ENCODE data around the gene WDR76.
"Not testable (repeated sequence)": the region's sequence is repeated elsewhere in the genome, so short reads cannot be mapped to it uniquely, and the experiment has no call there.

WDR76 gene

DNA sequence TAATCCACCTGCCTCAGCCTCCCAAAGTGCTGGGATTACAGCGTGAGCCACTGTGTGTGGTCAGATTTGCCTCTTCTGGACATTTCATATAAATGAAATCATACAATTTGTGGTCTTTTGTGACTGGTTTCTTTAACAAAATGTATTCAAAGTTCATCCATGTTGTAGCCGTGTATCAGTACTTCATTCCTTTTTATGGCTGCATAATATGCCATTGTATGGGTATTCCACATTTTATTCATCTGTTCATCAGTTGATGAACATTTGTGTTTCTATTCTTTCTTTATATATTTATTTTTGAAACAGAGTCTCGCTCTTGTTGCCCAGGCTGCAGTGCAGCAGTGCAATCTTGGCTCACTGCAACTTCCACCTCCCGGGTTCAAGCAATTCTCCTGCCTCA lies 25.8 kb downstream of the WDR76 start:
- peaks cover 66% of the 10 kb centered on the region for H3K36me3 ChIP-seq (ENCODE audit: insufficient read depth, low read length)
- 98% methylated on average over 4 of the region's 4 CpGs for WGBS
- H3K9ac ChIP-seq (ENCODE audit: low read depth, low read length), result no peak overlapping the region

DNA sequence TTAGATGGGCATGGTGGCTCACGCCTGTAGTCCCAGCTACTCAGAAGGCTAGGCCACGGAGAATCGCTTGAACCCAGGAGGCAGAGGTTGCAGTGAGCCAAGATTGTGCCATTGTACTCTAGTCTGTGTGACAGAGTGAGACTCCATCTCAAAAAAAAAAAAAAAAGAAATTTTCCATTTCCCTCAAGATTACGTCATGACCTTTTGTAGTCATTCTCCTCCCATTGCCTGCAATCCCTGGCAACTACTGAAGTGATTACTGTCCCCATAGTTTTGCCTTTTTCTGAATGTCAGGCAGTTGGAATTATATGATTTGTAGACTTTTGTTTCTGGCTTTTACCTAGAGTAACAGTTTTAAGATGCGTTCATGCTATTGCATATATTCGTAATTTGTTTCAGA lies 28.0 kb downstream of the WDR76 start:
- H3K4me3 ChIP-seq (ENCODE audit: low read length), result no peak overlapping the region
- 98% methylated on average over 4 of the region's 6 CpGs for WGBS
- no peak overlapping the region for H3K9ac ChIP-seq (ENCODE audit: low read depth, low read length)
- no peak overlapping the region for H3K27ac ChIP-seq (ENCODE audit: low read depth, low read length)
- H3K27me3 ChIP-seq (ENCODE audit: insufficient read depth, low read length), result no peaks in the 10 kb centered on the region
- no peaks in the 10 kb centered on the region for H3K4me1 ChIP-seq (ENCODE audit: insufficient read depth, low read length)
- H3K9me3 ChIP-seq (ENCODE audit: insufficient read depth, low read depth, low read length), result no peaks in the 10 kb centered on the region
- H3K36me3 ChIP-seq (ENCODE audit: insufficient read depth, low read length), result peaks cover 72% of the 10 kb centered on the region

More for the DNA sequence above, 25.8 kb downstream of the WDR76 start:
- H3K27ac ChIP-seq (ENCODE audit: low read depth, low read length), result no peak overlapping the region
- H3K9me3 ChIP-seq (ENCODE audit: insufficient read depth, low read depth, low read length), result no peaks in the 10 kb centered on the region
- H3K27me3 ChIP-seq (ENCODE audit: insufficient read depth, low read length), result no peaks in the 10 kb centered on the region
- no peak overlapping the region for H3K4me3 ChIP-seq (ENCODE audit: low read length)
- H3K4me1 ChIP-seq (ENCODE audit: insufficient read depth, low read length), result no peaks in the 10 kb centered on the region

DNA sequence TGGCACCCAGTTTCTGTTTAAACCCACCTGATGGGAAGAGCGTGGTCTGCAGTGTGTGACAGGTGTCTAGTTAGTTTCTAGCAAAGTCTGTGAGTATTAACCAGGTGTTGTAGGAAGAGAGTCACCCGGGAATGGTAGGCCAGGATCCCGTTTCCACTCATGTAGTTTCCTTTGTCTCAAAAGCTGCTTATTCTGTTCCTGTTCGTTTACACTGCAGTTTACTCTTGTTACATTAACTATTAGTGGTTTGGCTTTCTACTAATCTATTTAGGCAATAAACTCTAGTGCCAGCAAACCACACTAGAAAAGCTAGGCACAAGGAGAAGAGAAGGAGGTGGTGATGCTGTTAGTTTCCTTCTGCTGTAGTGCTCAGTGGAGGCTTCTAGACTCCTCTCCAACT lies 32.7 kb downstream of the WDR76 start:
- 95% methylated on average over 3 of the region's 4 CpGs for WGBS
- no peaks in the 10 kb centered on the region for H3K9me3 ChIP-seq (ENCODE audit: insufficient read depth, low read depth, low read length)
- no peak overlapping the region for H3K27ac ChIP-seq (ENCODE audit: low read depth, low read length)
- H3K27me3 ChIP-seq (ENCODE audit: insufficient read depth, low read length), result no peaks in the 10 kb centered on the region
- peaks cover 68% of the 10 kb centered on the region for H3K36me3 ChIP-seq (ENCODE audit: insufficient read depth, low read length)
- no peak overlapping the region for H3K9ac ChIP-seq (ENCODE audit: low read depth, low read length)
- H3K4me3 ChIP-seq (ENCODE audit: low read length), result no peak overlapping the region
- H3K4me1 ChIP-seq (ENCODE audit: insufficient read depth, low read length), result no peaks in the 10 kb centered on the region

DNA sequence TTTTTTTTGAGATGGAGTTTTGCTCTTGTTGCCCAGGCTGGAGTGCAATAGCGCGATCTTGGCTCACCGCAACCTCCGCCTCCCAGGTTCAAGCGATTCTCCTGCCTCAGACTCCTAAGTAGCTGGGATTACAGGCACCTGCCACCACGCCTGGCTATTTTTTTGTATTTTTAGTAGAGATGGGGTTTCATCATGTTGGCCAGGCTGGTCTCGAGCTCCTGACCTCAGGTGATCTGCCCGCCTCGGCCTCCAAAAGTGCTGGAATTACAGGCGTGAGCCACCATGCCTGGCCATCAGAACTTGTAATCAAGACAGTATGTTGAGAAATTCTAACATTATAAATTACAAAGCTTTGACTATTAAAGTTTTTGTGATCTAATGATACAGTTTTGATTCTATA lies 39.8 kb downstream of the WDR76 start:
- H3K9me3 ChIP-seq (ENCODE audit: insufficient read depth, low read depth, low read length); H3K4me1 ChIP-seq (ENCODE audit: insufficient read depth, low read length); H3K9ac ChIP-seq (ENCODE audit: low read depth, low read length); H3K27me3 ChIP-seq (ENCODE audit: insufficient read depth, low read length); H3K4me3 ChIP-seq (ENCODE audit: low read length); H3K27ac ChIP-seq (ENCODE audit: low read depth, low read length): not testable (repeated sequence)
- H3K36me3 ChIP-seq (ENCODE audit: insufficient read depth, low read length), result peaks cover 49% of the 10 kb centered on the region
- WGBS, result 96% methylated on average over 10 of the region's 10 CpGs

DNA sequence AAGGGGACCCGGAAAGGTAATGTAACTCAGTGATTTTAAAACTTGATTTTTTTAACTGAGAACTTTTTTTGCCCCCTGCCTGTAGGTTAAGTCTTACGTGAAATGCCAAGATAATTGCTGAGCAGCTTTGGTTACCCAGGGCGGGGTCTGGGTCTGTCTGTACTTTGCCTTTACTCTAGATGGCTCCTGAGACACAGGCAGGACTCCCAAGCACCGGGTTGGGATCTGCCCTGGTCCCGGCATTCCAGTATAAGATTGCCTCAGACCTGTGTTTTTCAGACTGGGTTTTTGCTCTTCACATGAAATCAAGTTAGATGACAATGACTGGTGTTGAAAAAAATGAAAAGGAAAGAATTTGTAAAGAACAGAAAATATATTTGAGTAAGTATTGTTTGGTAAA lies 40.3 kb downstream of the WDR76 start:
- H3K36me3 ChIP-seq (ENCODE audit: insufficient read depth, low read length), result peaks cover 49% of the 10 kb centered on the region

DNA sequence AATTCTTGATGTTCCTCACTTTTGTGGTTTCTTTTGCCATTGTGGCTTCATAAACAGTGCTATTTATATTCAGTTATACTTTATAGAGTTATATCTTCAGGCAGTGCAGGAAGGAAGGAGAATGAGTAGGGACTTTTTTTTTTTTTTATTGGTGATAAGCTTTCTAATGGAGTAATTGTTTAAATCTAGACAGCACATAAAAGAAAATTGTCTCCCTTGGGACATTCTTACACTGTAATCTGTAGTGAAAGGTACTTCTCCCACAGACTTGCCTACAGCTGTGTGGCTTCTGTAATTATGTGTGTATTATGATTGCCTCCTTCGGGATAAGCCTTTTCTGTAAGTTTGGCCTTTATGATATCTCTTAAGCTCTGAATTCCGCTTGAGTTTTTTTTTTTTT lies 41.6 kb downstream of the WDR76 start:
- H3K36me3 ChIP-seq (ENCODE audit: insufficient read depth, low read length), result peaks cover 50% of the 10 kb centered on the region
- 96% methylated on average over 2 of the region's 2 CpGs for WGBS

More for the DNA sequence above, 40.3 kb downstream of the WDR76 start:
- no peak overlapping the region for H3K4me3 ChIP-seq (ENCODE audit: low read length)
- H3K9ac ChIP-seq (ENCODE audit: low read depth, low read length), result no peak overlapping the region
- 92% methylated on average over 5 of the region's 5 CpGs for WGBS
- H3K27me3 ChIP-seq (ENCODE audit: insufficient read depth, low read length), result no peaks in the 10 kb centered on the region
- H3K9me3 ChIP-seq (ENCODE audit: insufficient read depth, low read depth, low read length), result no peaks in the 10 kb centered on the region
- no peaks in the 10 kb centered on the region for H3K4me1 ChIP-seq (ENCODE audit: insufficient read depth, low read length)
- no peak overlapping the region for H3K27ac ChIP-seq (ENCODE audit: low read depth, low read length)

DNA sequence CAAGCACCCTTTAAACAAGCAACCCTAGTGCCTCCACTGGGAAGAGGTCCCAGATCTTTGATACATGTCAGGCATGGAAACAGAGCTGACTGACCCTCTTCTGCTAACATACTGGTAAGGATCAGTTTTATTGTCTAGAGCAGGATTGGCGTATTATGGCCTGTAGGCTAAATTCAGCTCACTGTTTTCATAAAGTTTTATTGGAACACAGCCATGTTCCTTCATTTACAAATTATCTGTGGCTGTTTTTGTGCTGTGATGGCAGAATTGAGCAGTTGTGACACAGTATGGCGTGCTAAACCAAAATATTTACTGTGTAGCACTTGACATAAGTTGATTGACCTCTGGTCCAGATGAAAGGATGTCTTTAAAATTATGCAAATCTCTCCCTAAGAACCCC lies 45.0 kb downstream of the WDR76 start:
- H3K9me3 ChIP-seq (ENCODE audit: insufficient read depth, low read depth, low read length), result no peaks in the 10 kb centered on the region
- no peak overlapping the region for H3K27ac ChIP-seq (ENCODE audit: low read depth, low read length)
- H3K27me3 ChIP-seq (ENCODE audit: insufficient read depth, low read length), result no peaks in the 10 kb centered on the region
- no peaks in the 10 kb centered on the region for H3K4me1 ChIP-seq (ENCODE audit: insufficient read depth, low read length)
- H3K36me3 ChIP-seq (ENCODE audit: insufficient read depth, low read length), result peaks cover 42% of the 10 kb centered on the region
- 88% methylated on average over 2 of the region's 2 CpGs for WGBS
- H3K4me3 ChIP-seq (ENCODE audit: low read length), result no peak overlapping the region
- no peak overlapping the region for H3K9ac ChIP-seq (ENCODE audit: low read depth, low read length)

More for the DNA sequence above, 41.6 kb downstream of the WDR76 start:
- Histone ChIP-seq H3K9me3 (ENCODE audit: insufficient read depth, low read depth, low read length) (no peaks in the 10 kb centered on the region), H3K27me3 (ENCODE audit: insufficient read depth, low read length) (no peaks in the 10 kb centered on the region), H3K4me1 (ENCODE audit: insufficient read depth, low read length) (no peaks in the 10 kb centered on the region), H3K4me3 (ENCODE audit: low read length) (no peak overlapping the region), H3K9ac (ENCODE audit: low read depth, low read length) (no peak overlapping the region), H3K27ac (ENCODE audit: low read depth, low read length) (no peak overlapping the region)

DNA sequence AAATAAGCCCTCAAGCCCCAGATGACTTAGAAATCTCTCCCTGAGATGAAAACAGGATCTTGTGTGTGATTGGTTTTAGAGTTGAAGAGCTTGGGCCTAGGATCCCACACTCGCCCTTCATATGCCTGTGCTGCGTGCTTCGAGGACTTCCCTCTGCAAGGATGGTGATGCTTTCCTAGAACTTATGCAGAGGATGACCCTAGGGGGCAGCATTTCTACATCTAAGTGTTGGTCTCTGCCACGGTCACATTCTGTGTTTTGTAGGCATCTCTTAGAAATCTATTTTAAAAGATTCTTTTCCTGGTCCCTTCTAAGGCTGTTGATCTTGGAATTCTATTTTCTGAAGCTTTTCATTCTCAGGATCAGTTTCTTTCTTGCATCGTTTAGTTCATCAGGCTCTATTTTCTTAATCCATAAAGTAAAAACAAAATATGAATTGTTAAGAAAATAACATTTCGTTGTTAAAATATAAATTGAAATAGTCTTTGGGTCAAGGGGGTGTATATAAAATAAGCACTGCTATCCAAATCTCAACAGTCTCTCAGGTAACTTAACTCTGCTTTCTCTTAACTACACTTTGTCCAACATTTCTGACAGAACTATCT lies 45.7 kb downstream of the WDR76 start:
- WGBS, result 72% methylated on average over 4 of the region's 6 CpGs
- no peaks in the 10 kb centered on the region for H3K4me1 ChIP-seq (ENCODE audit: insufficient read depth, low read length)
- H3K27ac ChIP-seq (ENCODE audit: low read depth, low read length), result no peak overlapping the region
- H3K27me3 ChIP-seq (ENCODE audit: insufficient read depth, low read length), result no peaks in the 10 kb centered on the region
- H3K9ac ChIP-seq (ENCODE audit: low read depth, low read length), result no peak overlapping the region
- no peaks in the 10 kb centered on the region for H3K9me3 ChIP-seq (ENCODE audit: insufficient read depth, low read depth, low read length)
- H3K36me3 ChIP-seq (ENCODE audit: insufficient read depth, low read length), result peaks cover 41% of the 10 kb centered on the region
- no peak overlapping the region for H3K4me3 ChIP-seq (ENCODE audit: low read length)

DNA sequence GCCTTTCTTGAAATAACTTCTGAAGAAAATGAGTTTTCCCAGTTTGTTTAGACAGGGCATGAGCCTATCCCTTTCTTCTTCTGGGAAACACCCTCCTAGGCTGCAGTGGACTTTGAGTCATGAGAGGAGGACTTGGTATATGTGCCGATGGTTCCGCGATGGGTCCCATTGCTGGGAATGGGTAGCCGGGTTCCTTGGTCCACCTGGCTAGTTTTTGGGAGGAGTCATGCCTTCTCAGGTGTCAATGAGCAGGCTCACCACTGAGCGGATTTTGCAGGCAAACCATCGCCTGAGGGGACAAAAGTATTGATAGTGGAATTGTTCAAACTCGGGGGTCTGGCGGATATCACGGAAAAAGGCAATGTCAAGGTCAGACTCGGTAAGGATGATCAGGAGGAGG lies 46.8 kb downstream of the WDR76 start:
- H3K9me3 ChIP-seq (ENCODE audit: insufficient read depth, low read depth, low read length), result no peaks in the 10 kb centered on the region
- no peak overlapping the region for H3K4me3 ChIP-seq (ENCODE audit: low read length)
- no peak overlapping the region for H3K27ac ChIP-seq (ENCODE audit: low read depth, low read length)
- WGBS, result 97% methylated on average over 10 of the region's 10 CpGs
- peaks cover 34% of the 10 kb centered on the region for H3K36me3 ChIP-seq (ENCODE audit: insufficient read depth, low read length)
- H3K27me3 ChIP-seq (ENCODE audit: insufficient read depth, low read length), result no peaks in the 10 kb centered on the region
- H3K4me1 ChIP-seq (ENCODE audit: insufficient read depth, low read length), result no peaks in the 10 kb centered on the region
- H3K9ac ChIP-seq (ENCODE audit: low read depth, low read length), result no peak overlapping the region

DNA sequence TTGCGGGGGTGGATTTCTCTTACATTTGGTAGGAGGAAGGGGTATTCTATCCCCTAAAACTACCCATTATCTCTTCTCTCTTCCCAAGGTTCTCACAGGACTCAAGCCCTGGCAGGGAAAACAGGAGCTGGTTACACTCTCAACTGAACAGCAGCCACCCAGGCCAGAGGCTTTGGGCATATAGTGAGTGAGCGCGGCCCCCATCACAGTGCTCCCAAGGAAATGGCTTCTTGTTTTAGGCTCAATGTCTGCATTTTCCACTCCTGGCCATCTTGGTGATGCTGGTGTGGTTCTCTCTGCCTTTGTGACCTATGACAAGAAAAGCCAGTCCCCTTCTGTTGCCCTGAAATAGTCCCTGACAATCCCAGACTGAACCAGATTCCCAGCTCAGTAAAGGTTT lies 50.1 kb downstream of the WDR76 start:
- Histone ChIP-seq H3K27ac (ENCODE audit: low read depth, low read length) (no peak overlapping the region), H3K9ac (ENCODE audit: low read depth, low read length) (no peak overlapping the region), H3K4me1 (ENCODE audit: insufficient read depth, low read length) (peaks cover 17% of the 10 kb centered on the region), H3K9me3 (ENCODE audit: insufficient read depth, low read depth, low read length) (no peaks in the 10 kb centered on the region), H3K4me3 (ENCODE audit: low read length) (no peak overlapping the region), H3K27me3 (ENCODE audit: insufficient read depth, low read length) (no peaks in the 10 kb centered on the region), H3K36me3 (ENCODE audit: insufficient read depth, low read length) (peaks cover 24% of the 10 kb centered on the region)
- 95% methylated on average over 2 of the region's 3 CpGs for WGBS

DNA sequence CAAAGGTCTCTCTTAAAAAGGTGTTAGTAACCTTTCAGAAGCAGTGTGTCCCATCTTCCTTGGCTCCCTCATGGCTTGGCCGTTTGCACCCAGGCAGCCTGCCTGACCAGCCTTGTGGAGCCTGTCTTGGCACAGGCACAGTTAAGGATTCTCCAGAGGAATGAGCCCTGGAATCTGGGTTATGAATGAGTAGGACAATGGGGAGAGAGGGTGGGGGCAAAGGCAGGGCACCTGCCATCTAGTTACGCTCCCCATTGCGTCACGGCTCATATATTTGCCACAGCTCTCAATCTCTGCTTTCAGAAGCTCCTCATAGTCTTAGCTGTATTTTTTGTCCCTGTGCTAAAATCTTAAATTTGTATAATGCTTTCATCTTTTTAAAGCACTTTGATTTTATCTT lies 50.6 kb downstream of the WDR76 start:
- WGBS, result 92% methylated on average over 4 of the region's 4 CpGs
- H3K36me3 ChIP-seq (ENCODE audit: insufficient read depth, low read length), result peaks cover 24% of the 10 kb centered on the region
- H3K4me1 ChIP-seq (ENCODE audit: insufficient read depth, low read length), result peaks cover 17% of the 10 kb centered on the region

DNA sequence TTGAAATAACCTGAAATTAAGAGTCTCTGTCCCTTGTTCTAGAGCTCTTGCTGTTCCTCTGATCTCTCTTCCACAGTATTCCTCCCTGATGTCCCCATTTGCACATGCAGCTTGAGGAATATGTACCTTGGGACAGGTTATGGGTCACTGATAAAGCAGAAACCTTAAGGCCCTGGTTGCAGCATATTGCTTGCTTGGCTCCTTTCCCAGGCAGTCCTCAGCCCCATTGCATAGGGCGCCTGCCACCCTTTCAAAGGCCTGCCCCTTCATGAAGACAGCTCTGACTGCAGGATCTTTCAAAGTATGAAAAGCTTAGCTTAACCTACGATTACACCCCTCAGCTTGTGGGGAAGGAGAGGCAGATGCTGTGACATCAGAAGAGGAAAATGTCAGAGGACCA lies 51.6 kb downstream of the WDR76 start:
- Histone ChIP-seq H3K4me1 (ENCODE audit: insufficient read depth, low read length) (peaks cover 17% of the 10 kb centered on the region), H3K27me3 (ENCODE audit: insufficient read depth, low read length) (no peaks in the 10 kb centered on the region), H3K9me3 (ENCODE audit: insufficient read depth, low read depth, low read length) (no peaks in the 10 kb centered on the region), H3K4me3 (ENCODE audit: low read length) (no peak overlapping the region), H3K27ac (ENCODE audit: low read depth, low read length) (no peak overlapping the region), H3K9ac (ENCODE audit: low read depth, low read length) (no peak overlapping the region), H3K36me3 (ENCODE audit: insufficient read depth, low read length) (peaks cover 18% of the 10 kb centered on the region)
- 96% methylated on average over 2 of the region's 2 CpGs for WGBS

More for the DNA sequence above, 50.6 kb downstream of the WDR76 start:
- Histone ChIP-seq H3K4me3 (ENCODE audit: low read length) (no peak overlapping the region), H3K9ac (ENCODE audit: low read depth, low read length) (no peak overlapping the region), H3K27me3 (ENCODE audit: insufficient read depth, low read length) (no peaks in the 10 kb centered on the region), H3K27ac (ENCODE audit: low read depth, low read length) (no peak overlapping the region), H3K9me3 (ENCODE audit: insufficient read depth, low read depth, low read length) (no peaks in the 10 kb centered on the region)

Measured in HUES64 (cell line).